GM19372 (cell line): ENCODE results near the gene ADGRG6.
A peak's percentile ranks its signal among the peaks of the same experiment; 100 is the strongest.

Experiments used
- ATAC-seq: cut with Tn5 transposase; IDR thresholded peaks from one replicate; pipeline ENCODE4 v1.9.1; 2021; ENCODE audit warnings: mild to moderate bottlenecking, low read depth, moderate library complexity; ENCODE audit not compliant: unreplicated experiment

ADGRG6 gene

DNA sequence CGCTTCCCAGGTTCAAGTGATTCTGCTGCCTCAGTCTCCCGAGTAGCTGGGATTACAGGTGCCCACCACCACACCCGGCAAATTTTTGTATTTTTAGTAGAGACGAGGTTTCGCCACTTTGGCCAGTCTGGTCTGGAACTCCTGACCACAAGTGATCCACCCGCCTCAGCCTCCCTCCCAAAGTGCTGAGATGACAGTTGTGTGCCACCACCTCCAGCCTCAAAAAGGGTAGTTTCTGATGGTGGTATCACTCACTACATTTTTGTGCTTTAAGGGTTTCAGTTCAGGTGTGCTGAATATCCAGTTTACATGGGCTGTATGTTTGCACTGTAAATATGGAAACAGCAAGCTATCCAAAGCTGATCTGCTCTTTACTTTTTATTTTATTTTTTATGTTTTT is 12.1 kb upstream of the ADGRG6 start:
- ATAC-seq = no peak

DNA sequence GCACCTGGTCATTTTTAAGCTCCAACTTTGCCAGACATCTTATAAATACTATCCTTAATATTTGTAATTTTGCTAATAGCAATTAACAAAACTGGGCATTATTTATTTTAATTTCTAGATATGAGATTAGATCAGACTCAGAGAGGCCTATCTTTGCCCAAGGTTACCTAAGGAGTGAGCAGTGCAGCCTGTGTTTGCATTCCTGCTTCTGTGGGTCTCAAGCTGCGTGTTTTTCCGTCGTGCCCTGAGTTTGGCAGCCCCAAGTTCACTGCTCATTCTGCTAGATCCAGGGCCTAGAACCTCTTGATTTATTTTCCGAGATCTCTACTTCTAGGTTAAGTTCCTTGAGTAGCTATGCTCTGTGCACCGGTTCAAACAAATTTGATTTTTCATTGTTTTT is 11.0 kb upstream of the ADGRG6 start:
- no peak for ATAC-seq

DNA sequence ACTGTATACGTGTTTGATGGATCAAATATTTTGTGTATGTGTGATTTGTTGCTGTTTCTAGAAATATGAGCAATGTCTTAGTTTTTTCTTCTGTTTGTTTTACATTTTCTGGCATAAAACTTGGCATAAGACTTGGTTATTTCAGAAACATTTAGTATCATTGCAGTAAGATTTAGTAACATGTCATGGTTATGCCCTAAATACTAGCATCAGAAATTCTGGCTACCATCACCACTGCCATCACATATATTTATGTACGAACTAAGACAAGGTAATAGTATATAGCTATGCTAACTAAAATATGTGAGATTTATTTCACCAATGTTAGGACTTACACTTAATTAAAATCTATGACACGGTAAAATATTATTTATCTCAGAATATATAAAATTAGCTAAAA is 10.3 kb upstream of the ADGRG6 start:
- ATAC-seq = no peak

DNA sequence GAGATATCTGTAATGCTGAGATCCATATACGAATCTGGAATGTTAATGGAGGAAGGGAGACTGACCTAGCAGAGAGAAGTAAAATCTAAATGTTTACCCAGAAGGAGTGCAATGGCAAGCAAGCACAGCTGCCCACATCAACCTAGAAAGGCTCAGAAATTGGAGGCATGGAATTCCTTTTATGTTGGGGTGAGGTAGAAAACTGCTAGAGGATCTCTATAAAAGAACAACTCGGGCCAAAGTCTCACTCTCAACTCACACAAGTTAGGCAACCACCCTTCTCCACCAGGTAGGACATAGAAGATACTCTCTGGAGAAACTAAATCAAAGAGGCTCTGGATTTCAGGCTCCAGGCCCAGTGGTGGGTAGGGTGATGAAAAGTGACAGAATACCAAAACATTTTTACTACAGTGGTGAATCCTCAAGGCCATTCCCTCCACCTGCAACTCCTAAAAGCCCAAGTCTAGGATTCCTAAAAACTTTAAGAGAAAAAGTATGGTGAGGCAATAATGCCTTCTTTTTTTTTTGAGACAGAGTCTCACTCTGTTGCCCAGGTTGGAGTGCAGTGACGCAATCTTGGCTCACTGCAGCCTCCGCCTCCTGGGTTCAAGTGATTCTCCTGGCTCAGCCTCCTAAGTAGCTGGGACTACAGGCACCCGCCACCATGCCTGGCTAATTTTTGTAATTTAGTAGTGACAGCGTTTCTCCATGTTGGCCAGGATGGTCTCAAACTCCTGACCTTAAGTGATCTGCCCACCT is 9.5 kb upstream of the ADGRG6 start:
- ATAC-seq = no peak

DNA sequence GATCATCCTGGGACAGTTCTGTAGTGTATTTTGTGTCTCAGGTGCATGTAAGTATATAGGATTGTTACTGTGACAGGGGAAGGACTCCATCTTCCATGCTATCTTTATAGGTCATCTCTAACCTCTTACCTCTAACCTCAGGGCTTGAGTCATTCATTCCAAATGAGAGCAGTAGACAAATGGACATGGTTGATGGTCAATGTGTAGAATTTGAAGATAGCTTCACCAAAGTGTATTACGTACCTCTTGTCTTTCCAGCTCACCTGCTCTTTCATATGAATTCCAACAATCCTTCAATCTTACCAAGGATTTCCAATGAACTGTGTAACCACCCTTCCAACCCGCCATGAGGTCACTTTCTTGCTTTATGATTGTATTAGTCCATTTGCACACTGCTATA is 8.7 kb upstream of the ADGRG6 start:
- no peak for ATAC-seq

DNA sequence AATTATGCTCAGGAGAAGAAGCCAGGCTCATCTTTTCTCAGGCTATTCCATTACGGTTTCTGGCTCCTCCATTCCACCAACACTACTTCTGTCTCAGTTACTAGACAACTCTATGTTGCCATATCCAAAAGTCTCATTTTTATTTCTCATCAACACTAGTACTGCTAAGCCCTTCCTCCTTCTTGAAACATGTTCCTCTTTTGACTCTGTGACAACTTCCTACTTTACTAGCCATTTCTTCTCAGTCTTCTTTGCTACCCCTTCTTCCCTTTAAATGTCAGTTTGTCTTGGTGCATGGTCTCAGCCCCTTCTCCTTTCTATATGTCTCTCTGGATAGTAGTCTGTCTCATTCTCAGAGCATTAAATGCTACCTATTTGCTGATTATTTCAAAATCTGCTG is 7.1 kb upstream of the ADGRG6 start:
- no peak for ATAC-seq

DNA sequence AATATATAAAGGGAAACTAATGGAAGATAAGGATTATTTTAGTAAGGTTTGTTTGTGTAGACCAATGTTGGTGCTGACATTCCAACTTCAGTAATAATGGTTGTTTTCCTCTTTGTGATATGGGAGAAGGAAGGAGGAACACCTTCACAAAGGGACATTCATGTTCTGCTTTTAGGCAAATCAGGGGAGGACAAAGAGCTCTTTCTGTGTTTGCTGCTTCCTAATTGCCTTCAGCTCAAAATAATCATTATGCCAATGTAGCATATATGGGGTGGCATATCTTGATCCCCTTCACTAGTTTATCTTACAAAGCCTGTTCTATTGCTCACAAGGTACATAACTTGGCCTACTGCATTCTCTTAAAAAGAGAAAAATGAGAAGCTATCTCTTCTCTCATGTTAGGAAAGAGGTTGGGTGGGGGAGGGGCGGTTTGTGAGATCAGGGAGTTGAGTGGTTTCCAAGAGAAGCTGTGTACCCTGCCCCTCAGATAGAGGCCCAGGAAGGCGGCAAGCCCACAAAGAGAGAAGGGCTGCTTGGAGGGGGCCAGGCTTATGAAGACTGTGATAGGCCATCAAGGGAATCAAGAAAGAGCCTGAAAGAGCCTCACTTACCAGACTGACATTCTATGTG is 4.7 kb upstream of the ADGRG6 start:
- no peak for ATAC-seq

DNA sequence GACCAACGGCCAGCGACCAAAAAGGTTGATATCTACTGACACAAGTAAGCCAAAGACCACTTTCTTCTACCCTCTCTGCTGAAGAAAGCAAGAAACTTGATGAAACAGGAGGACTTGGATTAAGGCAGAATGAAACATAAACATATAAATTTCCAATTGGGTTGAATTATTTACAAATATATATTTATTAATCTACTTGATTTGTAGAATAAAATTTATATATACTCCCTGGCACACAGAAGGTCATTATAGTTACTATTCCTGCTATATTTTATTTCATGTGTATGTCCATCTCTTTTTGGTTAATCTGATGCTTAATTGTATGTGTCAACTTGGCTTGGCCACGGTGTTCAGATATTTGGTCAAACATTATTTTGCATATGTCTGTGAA is 4.2 kb upstream of the ADGRG6 start:
- ATAC-seq = no peak

DNA sequence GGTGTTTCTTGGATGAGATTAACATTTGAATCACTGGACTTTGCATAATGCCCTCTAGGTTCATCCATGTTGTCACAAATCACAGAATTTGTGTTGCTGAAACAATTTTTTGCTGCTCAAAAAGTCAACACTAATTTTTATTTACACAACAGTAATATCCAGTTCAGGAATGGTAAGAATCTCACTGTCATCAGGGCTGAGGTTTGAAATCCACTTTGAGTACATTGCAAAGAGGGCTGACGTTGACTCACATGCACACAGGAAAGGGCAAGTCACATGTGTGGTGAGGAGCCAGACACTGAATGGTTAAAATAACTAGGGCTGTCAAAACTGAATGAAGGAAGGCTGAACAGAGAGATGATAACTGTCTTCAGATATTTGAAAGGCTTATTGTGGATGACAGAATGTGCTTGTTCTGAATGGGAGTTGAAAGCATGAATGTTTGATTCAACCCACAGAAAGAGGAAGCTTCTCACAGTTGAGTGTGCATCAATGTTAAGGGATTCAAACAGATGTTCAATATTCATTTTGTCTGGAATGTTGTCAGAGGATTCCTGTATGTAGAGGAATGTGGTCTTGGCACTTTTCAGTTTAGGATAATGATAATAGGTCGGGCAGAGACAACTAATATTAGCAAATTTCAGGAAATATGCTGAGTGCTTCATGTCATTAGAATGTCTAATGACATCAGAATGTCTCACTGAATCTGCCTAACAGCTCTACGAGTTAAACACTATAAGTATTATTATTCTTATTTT is 3.6 kb upstream of the ADGRG6 start:
- ATAC-seq = no peak

DNA sequence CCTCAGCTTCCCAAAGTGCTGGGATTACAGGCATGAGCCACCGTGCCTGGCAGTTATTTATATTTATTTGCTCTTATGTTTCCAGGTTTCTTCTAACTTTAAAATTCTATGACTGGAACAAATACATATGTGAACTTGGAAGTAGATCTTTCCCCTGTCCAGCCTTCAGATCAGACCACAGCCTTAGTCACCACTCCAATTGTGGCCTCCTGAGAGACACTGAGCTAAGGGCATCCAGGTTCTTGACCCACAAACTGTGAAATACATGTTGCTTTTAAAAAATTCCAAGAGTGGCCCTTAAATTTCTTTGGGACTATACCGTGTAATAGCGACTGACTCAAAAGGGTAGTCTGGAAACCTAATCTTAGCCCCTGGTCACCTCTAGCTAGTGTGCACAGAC is 1.5 kb upstream of the ADGRG6 start:
- ATAC-seq = no peak

DNA sequence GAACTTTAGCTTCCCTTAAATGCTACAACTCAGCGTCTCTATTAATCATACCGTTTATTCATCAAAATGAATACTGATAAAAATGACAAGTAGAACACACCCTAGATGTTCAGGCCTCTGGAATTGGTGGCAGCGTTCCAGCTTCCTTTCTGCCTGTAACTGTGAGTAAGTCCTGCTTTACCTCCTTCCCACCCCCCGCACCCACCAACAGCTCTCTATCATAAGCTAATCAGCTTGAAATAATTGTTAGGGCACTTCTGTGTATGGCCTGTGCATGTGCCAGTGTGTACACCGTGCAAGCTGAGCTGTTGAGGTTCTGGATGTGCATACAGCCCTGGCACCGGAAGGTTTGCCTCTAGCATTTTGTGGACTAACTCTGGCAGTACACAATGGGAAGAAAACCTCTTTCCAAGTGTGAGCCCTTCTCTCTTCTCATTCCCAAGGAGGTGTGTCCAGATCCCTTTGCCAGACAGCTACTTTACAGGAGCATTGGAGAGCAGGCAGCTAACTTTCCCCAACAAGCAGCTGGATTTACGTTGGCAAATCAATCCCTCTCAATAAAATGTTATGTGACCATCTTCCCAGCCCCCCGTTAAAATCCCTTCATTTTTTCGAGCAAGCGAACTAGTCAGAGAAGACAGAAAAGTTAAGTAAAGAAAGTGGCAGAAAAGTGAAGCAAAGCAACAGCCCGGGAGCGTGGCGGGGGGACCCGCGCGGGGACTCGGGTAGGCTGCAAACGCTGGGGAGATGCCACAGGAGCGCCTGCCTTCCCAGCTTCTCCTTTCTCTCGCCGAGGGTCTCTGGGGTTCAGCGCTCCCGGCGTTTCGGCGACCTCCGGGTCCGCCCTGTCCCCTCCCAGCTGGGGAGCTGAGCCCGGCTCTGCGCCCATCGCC is 803 bp upstream of the ADGRG6 start:
- ATAC-seq = peak; percentile 17

DNA sequence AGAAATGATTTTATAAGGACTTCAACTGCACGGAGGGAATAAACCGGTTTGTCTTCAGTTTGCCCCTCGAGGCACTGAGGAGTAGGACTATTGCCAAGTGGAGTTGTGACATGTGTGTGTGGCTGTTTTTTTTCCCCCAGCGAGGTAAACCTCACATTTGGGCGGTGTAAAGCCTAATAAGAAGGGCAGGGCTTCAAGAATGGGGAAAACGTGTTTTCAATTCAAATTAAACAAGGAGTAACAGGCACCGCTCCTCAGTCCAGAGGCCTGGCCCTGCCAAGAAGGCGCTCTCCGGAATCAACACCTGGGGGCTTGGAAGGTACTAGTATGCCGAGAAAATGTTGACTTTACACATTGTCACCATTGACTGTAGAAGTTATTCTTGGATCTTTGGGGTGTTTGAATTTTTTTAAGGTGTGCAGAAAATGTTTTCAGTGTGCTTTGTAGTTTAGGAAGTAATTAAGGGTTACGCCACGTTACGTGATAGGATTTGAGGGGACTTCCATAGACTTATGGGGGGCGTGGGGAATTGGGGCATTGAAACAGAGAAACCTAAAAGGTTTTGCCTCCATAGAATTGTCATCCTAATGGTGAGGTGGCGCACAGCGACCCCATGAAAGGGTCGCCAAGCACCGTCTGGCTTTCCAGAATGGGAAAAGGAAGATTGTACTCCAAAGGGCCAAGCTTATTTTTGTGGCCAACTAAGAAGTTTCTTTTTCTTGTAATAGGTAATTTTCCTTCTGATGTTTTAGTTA is 791 bp downstream of the ADGRG6 start:
- ATAC-seq = no peak

DNA sequence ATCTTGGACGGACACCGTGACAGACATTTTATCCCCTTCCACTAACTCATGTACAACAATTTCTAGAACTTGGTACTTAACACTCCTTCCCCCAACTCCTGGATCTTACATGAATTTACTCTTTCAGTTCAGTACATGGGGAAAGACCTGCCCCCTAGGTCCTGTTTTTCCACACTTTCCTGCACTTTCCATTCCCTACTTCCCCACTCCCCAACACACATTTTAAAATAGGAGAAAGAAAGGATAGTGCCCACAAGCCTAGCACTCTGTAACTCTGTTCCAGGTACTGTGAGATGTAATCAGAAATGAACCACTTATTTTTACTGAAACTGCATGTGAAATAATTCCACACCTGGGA is 1.3 kb downstream of the ADGRG6 start:
- no peak for ATAC-seq

DNA sequence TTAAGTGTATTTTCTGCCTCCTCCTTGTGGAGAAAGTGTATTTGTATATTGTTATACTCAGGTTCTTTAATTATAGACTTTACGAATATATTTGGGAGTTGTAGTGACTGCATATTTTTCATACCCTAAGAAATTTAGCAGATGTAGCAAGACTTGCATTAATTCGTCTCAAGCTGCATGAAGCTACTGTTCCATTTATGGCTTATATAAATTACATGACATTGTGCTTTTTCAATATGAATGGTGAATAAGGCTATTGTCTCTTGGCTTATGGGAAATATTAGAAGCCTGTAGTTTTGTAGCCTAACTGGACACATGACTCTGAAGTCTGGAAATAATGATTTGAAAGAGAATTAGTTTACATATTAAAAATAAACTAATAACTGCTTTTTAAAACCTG is 2.4 kb downstream of the ADGRG6 start:
- no peak for ATAC-seq

DNA sequence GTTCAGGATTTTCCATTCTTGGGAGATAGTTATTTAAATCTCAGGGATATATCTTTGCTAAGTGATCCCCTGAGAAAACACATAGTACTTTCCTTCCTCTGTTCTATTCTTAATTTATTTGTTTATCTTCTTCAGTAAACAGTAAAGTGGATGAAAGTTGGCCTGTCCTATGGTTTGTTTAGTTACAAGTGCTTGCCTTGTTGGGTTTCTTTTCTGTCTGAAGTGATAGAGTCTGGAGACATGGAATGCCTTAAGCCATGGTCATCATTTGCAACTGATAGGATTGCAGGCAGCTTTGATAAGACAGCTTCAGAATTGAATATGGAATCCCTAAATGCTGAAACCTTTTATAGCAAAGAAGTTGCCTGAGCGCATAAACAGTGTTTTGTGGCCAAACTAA is 4.9 kb downstream of the ADGRG6 start:
- no peak for ATAC-seq

DNA sequence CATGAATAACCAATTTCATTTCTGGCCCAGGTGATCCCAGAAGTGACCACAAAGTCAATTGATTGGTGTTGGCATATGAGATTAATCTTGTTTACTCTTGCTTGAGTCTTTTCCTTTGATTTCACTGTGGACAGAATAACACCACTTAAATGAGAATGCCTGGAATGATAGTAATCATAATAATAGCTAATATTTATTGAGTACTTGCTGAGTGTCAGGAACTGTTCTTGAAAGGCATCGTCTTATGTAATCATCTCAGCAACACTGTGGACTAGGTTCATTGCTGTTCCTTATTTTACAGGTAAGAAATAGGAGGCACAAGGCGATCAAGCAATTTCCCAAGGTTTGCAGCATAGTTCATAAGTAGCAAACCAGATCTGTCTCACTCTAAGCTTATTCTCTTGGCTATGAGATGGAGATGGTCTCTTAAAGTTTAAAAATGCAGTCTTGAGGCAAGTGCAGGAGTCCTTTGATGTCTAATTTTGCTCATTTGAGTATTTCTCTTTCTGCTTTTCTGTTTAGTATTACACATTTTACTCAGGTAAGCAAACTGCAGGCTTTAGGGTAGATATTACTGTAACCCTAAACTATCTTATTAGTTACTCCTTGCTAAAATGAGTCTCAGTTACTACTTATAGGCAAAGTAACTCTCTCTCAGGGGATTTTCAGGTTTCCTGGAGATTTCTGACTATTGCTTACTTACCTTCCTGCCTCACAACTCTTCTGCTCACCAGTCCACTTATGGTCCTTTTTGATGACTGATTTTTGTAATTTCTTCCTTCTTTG is 6.3 kb downstream of the ADGRG6 start:
- ATAC-seq = no peak

DNA sequence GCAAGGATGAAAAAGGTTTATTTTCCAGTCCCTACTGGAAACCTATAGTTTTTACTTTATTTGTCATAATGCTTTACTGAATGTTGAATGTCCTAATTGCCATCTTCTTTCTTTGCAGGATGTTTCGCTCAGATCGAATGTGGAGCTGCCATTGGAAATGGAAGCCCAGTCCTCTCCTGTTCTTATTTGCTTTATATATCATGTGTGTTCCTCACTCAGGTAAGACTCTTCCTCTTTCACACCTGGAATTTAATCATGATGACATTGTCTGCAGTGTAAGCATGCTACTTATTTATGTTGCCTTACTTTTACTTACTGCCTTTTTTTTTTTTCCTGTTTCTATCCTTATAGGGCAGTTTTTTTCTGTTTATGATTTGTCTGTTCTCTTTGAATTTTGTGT is 7.6 kb downstream of the ADGRG6 start:
- ATAC-seq = no peak

DNA sequence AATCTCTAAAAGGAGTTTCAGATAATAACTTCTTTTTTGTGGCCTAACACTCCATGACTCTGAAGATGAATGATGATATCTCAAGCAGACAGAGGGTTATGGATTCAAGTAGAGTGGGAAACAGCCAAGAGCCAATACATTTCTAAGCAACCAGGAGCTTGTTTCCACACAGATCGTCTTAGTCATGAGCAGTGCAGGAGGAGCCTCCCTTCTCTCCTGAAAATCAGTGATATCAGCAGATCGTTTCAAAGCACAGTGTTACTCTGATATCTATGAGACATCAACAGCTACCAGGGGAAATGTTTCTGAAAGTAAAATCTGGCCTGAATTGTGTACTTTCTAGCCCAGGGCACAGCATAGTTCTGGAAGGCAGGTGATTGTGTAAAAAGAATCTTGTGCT is 11.5 kb downstream of the ADGRG6 start:
- ATAC-seq = no peak

DNA sequence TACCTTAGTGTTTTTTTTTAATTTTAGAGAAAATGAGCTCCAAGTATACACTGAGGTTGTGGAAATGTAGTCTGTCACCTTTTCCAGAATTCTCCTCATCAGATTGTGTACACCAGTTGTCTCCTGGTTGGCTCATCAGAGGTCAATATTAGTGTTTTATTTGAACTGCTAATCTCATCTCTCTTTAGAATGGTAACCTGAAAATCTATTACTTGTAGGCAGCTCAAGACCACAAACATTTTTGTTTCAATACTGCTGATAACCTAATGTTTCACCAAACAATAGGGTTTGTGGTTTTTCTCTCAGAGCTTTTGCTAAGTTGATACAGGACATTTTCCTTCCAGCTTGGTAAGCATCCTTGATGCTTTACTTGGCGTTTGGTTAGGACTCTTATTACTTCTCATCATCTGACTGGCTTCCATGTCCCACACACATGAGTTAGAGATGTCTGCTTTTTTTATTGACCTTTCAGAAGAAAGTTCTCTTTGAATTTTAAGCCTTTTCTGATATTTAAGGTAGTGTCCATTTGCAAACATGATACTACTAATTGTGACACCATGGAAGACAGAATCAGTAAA is 15.1 kb downstream of the ADGRG6 start:
- ATAC-seq = no peak
